ENCODE results near the gene ERI3.

DNA sequence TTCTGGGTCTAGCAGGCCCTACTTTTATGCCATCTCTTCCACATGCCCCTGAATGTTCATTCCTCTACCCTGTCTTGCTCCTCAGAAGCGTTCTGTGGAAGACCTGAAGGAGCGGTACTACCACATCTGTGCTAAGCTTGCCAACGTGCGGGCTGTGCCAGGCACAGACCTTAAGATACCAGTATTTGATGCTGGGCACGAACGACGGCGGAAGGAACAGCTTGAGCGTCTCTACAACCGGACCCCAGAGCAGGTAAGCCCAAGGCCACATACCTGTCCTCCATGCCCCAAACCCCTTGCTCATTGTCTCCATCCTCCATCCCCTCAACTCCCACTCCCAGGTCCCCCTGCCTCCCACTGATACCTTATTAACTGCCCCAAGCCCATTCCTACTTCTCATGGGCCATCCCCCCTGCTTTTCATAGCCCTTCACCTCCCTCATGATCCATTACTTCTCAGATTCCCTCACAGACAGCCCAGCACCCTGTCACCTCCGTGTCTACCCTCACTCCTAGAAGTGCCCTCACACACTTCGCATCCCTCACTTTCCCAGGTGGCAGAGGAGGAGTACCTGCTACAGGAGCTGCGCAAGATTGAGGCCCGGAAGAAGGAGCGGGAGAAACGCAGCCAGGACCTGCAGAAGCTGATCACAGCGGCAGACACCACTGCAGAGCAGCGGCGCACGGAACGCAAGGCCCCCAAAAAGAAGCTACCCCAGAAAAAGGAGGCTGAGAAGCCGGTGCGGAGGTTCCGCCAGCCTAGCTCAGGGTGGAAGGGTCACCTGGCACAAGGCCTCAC lies 136.4 kb downstream of the ERI3 start:
- TF ChIP-seq, protein P1, sequence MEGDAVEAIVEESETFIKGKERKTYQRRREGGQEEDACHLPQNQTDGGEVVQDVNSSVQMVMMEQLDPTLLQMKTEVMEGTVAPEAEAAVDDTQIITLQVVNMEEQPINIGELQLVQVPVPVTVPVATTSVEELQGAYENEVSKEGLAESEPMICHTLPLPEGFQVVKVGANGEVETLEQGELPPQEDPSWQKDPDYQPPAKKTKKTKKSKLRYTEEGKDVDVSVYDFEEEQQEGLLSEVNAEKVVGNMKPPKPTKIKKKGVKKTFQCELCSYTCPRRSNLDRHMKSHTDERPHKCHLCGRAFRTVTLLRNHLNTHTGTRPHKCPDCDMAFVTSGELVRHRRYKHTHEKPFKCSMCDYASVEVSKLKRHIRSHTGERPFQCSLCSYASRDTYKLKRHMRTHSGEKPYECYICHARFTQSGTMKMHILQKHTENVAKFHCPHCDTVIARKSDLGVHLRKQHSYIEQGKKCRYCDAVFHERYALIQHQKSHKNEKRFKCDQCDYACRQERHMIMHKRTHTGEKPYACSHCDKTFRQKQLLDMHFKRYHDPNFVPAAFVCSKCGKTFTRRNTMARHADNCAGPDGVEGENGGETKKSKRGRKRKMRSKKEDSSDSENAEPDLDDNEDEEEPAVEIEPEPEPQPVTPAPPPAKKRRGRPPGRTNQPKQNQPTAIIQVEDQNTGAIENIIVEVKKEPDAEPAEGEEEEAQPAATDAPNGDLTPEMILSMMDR (IDR thresholded peaks at IDR 0.05), result no peak
- TF ChIP-seq POLR2A (IDR thresholded peaks at IDR 0.05) (no peak), POLR2AphosphoS5 (IDR thresholded peaks at IDR 0.05) (no peak)

All from gastroesophageal sphincter (tissue), 3 donors.